A549 (cell line): Measurements from ENCODE around the gene FAM13A. TPM values are rescaled to one million over a fixed set of nuclear protein-coding genes. Genes with fewer than 3 reads are reported as not detected.

Experiments used
- ATAC-seq, 2 experiments: fragments of 200-7000 bp in 1 of 2; fragments of >200 bp in 1 of 2; cut with Nextera tagmentation in 1 of 2; cut with Tn5 transposase in 1 of 2; 3 replicates each; pipeline versions ENCODE4 v1.8.0 to v1.9.1; 2018 to 2020; ENCODE audit warnings: mild to moderate bottlenecking in 1 of 2, moderate library complexity in 1 of 2
- CTCF ChIA-PET: fragments of 300-600 bp; sonication (Branson Sonifier 250); formaldehyde crosslinking; extraction: SDS; loops from one replicate; lab custom pipeline; 2021; ENCODE audit warnings: antibody characterized with exemption, inconsistent platforms; lab: Yijun Ruan, JAX
- POLR2A ChIA-PET: fragments of 350-600 bp; formaldehyde crosslinking; extraction: SDS; loops from one replicate; lab custom pipeline; 2021; ENCODE audit warnings: antibody characterized with exemption, inconsistent platforms; lab: Yijun Ruan, JAX
- DNase-seq, 2 experiments: peaks; one replicate each; pipeline versions ENCODE4 v3.0.0 to v3.0.0-alpha.2; 2011 to 2016; ENCODE audit warnings: low read depth in 1 of 2, low spot score in 1 of 2
- FAIRE-seq: peaks from 2 replicates; lab custom pipeline; 2011; peaks lifted over from hg19 to GRCh38; lab: Jason Lieb, UNC
- H3K27ac ChIP-seq, 2 experiments: fragments of >200 bp; sonication (Bioruptor Twin); formaldehyde crosslinking; 3 replicates each; pipeline ENCODE4 v1.5.1; 2016 to 2017
- H3K4me1 ChIP-seq: fragments of >200 bp; sonication (Bioruptor Twin); formaldehyde crosslinking; 3 replicates; pipeline ENCODE4 v1.6.1; 2016
- H3K4me2 ChIP-seq: fragments of >200 bp; sonication (Bioruptor Twin); formaldehyde crosslinking; 3 replicates; pipeline ENCODE4 v1.6.1; 2016
- H3K4me3 ChIP-seq: fragments of >200 bp; sonication (Bioruptor Twin); formaldehyde crosslinking; 3 replicates; pipeline ENCODE4 v1.5.1; 2016
- H3K9me3 ChIP-seq: fragments of >200 bp; sonication (Bioruptor Twin); formaldehyde crosslinking; 3 replicates; pipeline ENCODE4 v1.6.1; 2016
- CBX8 ChIP-seq: fragments of 200-600 bp; sonication (generic); IDR thresholded peaks from 2 replicates; pipeline ENCODE4 v1.6.1; 2016
- EHMT2 ChIP-seq: fragments of 200-600 bp; sonication (generic); IDR thresholded peaks from 2 replicates; pipeline ENCODE4 v1.6.1; 2016; ENCODE audit warnings: antibody characterized with exemption, low read depth, mild to moderate bottlenecking, moderate library complexity
- ESRRA ChIP-seq: fragments of 150-350 bp; IDR thresholded peaks from 2 replicates; pipeline ENCODE4 v1.6.1; 2014; ENCODE audit warnings: mild to moderate bottlenecking, low read length, borderline replicate concordance
- FOSB ChIP-seq: fragments of 250-450 bp; sonication (Bioruptor Pico); IDR thresholded peaks from 2 replicates; pipeline ENCODE4 v1.5.0; 2020; ENCODE audit warnings: mild to moderate bottlenecking, moderate library complexity
- FOXS1 ChIP-seq: fragments of 250-450 bp; sonication (Bioruptor Pico); IDR thresholded peaks from 2 replicates; pipeline ENCODE4 v1.5.0; 2020; ENCODE audit warnings: mild to moderate bottlenecking, moderate library complexity
- HDAC2 ChIP-seq: fragments of 200-600 bp; sonication (generic); IDR thresholded peaks from 2 replicates; pipeline ENCODE4 v1.6.1; 2016
- HMGXB4 ChIP-seq: fragments of 250-450 bp; sonication (Bioruptor Pico); IDR thresholded peaks from 2 replicates; pipeline ENCODE4 v1.5.0; 2021; ENCODE audit warnings: mild to moderate bottlenecking, moderate library complexity, borderline replicate concordance
- JUNB ChIP-seq: fragments of >200 bp; sonication (Bioruptor Twin); formaldehyde crosslinking; IDR thresholded peaks from 2 replicates; pipeline ENCODE4 v1.6.1; 2016
- MAFK ChIP-seq: fragments of 450-650 bp; IDR thresholded peaks from 2 replicates; pipeline ENCODE4 v1.6.1; 2014; ENCODE audit not compliant: partially characterized antibody
- MAX ChIP-seq: IDR thresholded peaks from 2 replicates; pipeline ENCODE4 v1.6.1; 2012
- MAZ ChIP-seq: fragments of 150-350 bp; IDR thresholded peaks from 2 replicates; pipeline ENCODE4 v1.6.1; 2014; ENCODE audit warnings: antibody characterized with exemption, low read depth, low read length, borderline replicate concordance
- MYC ChIP-seq: IDR thresholded peaks from 2 replicates; pipeline ENCODE4 v1.6.1; 2012; ENCODE audit warnings: mild to moderate bottlenecking, inconsistent platforms, low read length, improper control_type of control experiment, borderline replicate concordance
- NFE2L2 ChIP-seq: fragments of 150-350 bp; conservative IDR thresholded peaks from 2 replicates; pipeline ENCODE4 v1.6.1; 2014; ENCODE audit warnings: low read length
- NPAS2 ChIP-seq: fragments of 250-450 bp; sonication (Bioruptor Pico); IDR thresholded peaks from 2 replicates; pipeline ENCODE4 v1.8.0; 2022; ENCODE audit warnings: mild to moderate bottlenecking, moderate library complexity, borderline replicate concordance
- PBX3 ChIP-seq: IDR thresholded peaks from 2 replicates; pipeline ENCODE4 v1.6.1; 2012
- PHF8 ChIP-seq: fragments of 200-600 bp; sonication (generic); IDR thresholded peaks from 2 replicates; pipeline ENCODE4 v1.6.1; 2016; ENCODE audit warnings: low read depth, mild to moderate bottlenecking, antibody characterized with exemption, moderate library complexity, borderline replicate concordance
- POLR2AphosphoS2 ChIP-seq: conservative IDR thresholded peaks from 2 replicates; pipeline ENCODE4 v1.6.1; 2012; ENCODE audit warnings: low read length, improper control_type of control experiment, inconsistent platforms
- RARB ChIP-seq: fragments of 250-450 bp; sonication (Bioruptor Pico); IDR thresholded peaks from 2 replicates; pipeline ENCODE4 v1.8.0; 2021; ENCODE audit warnings: mild to moderate bottlenecking, moderate library complexity
- RCOR1 ChIP-seq: fragments of 150-350 bp; IDR thresholded peaks from 2 replicates; pipeline ENCODE4 v1.6.1; 2014; ENCODE audit warnings: antibody characterized with exemption, low read length, low read depth
- RFX5 ChIP-seq: fragments of 450-650 bp; IDR thresholded peaks from 2 replicates; pipeline ENCODE4 v1.7.1; 2014; ENCODE audit warnings: antibody characterized with exemption, mild to moderate bottlenecking, moderate library complexity
- SREBF2 ChIP-seq: fragments of 450-650 bp; IDR thresholded peaks from 2 replicates; pipeline ENCODE4 v1.6.1; 2014; ENCODE audit warnings: mild to moderate bottlenecking, moderate library complexity
- ZSCAN20 ChIP-seq: fragments of 250-450 bp; sonication (Bioruptor Pico); IDR thresholded peaks from 2 replicates; pipeline ENCODE4 v1.8.0; 2022; ENCODE audit warnings: mild to moderate bottlenecking, moderate library complexity
- WGBS: methylation state at CpG from one replicate; pipeline ENCODE4 v1.1.6; 2017; ENCODE audit errors: missing lambda C conversion rate; 5-methylcytosine and 5-hydroxymethylcytosine counted together
- polyA plus RNA-seq, 4 experiments: library from polyadenylated mRNA; depleted of rRNA in 3 of 4; stranded (reverse); fragments of >200 nt; fragmentation: RNase III in 1 of 4; extraction: RNeasy Plus Mini Kit Qiagen cat#74134 plus additional on column Dnase treatment in 1 of 4; gene quantifications; 2 replicates in 3 of 4; 3 replicates in 1 of 4; pipeline ENCODE4 v1.2.3, GENCODE V29; 2011 to 2017

FAM13A gene
- polyA plus RNA-seq, 2 of the 4 experiments (the other 2 are of a cell fraction): 6.5 to 22.0 TPM

GRCh38 chr4:88897180-88897579 lies 159.8 kb downstream of the FAM13A start:
- DNase-seq (no peak), ATAC-seq (no peak), FAIRE-seq (no peak)
- no peak overlapping the region for H3K4me2 ChIP-seq
- TF ChIP-seq NFE2L2 (no peak), RARB (CRISPR knock-in tag) (no peak), ZSCAN20 (CRISPR knock-in tag) (no peak), JUNB (no peak), HDAC2 (no peak), HMGXB4 (CRISPR knock-in tag) (no peak), MAX (no peak)
- POLR2A ChIA-PET: no interaction called here
- H3K27ac ChIP-seq: no peak overlapping the region
- no peaks in the 10 kb centered on the region for H3K9me3 ChIP-seq
- no peaks in the 10 kb centered on the region for H3K4me1 ChIP-seq
- CTCF ChIA-PET: no interaction called here
- WGBS: 74% methylated on average over 2 of the region's 2 CpGs
- H3K4me3 ChIP-seq: no peak overlapping the region

GRCh38 chr4:88893961-88894360 lies 163.0 kb downstream of the FAM13A start:
- FAIRE-seq (no peak), DNase-seq (no peak), ATAC-seq (no peak)
- H3K4me2 ChIP-seq: no peak overlapping the region
- WGBS: 79% methylated on average over 1 of the region's 1 CpG
- ChIA-PET POLR2A (no interaction called here), CTCF (no interaction called here)
- no peak overlapping the region for H3K4me3 ChIP-seq
- TF ChIP-seq PBX3 (no peak), NFE2L2 (no peak), HMGXB4 (CRISPR knock-in tag) (no peak), RCOR1 (no peak), HDAC2 (no peak), RFX5 (no peak), MYC (no peak), FOSB (no peak), PHF8 (no peak), FOXS1 (CRISPR knock-in tag) (no peak), POLR2AphosphoS2 (no peak), EHMT2 (no peak), MAFK (no peak), MAX (no peak), NPAS2 (CRISPR knock-in tag) (no peak), ESRRA (no peak), MAZ (no peak), CBX8 (no peak), SREBF2 (no peak)
- no peaks in the 10 kb centered on the region for H3K9me3 ChIP-seq
- H3K4me1 ChIP-seq: no peaks in the 10 kb centered on the region
- no peak overlapping the region for H3K27ac ChIP-seq
